ENCODE data around the gene VSTM2L.

The VSTM2L gene

GRCh38 chr20:37901654-37902503, 1.0 kb upstream of the VSTM2L start:
- H3K27me3 ChIP-seq (ENCODE audit: control insufficient read depth, insufficient read depth, low read length): no peaks in the 10 kb centered on the region
- H3K4me1 ChIP-seq (ENCODE audit: control insufficient read depth, insufficient read depth, low read length): no peaks in the 10 kb centered on the region
- WGBS (ENCODE audit: insufficient coverage, insufficient read length): no CpG with 5 or more reads among the region's 38 CpGs
- no peak overlapping the region for H3K27ac ChIP-seq (ENCODE audit: low read length)
- no peaks in the 10 kb centered on the region for H3K9me3 ChIP-seq (ENCODE audit: control insufficient read depth, insufficient read depth, low read length)
- DNase-seq (ENCODE audit: low read depth, low spot score): no peak
- H3K36me3 ChIP-seq (ENCODE audit: control insufficient read depth, insufficient read depth, low read length): no peaks in the 10 kb centered on the region
- H3K4me3 ChIP-seq (ENCODE audit: low read length): no peak overlapping the region

DNA sequence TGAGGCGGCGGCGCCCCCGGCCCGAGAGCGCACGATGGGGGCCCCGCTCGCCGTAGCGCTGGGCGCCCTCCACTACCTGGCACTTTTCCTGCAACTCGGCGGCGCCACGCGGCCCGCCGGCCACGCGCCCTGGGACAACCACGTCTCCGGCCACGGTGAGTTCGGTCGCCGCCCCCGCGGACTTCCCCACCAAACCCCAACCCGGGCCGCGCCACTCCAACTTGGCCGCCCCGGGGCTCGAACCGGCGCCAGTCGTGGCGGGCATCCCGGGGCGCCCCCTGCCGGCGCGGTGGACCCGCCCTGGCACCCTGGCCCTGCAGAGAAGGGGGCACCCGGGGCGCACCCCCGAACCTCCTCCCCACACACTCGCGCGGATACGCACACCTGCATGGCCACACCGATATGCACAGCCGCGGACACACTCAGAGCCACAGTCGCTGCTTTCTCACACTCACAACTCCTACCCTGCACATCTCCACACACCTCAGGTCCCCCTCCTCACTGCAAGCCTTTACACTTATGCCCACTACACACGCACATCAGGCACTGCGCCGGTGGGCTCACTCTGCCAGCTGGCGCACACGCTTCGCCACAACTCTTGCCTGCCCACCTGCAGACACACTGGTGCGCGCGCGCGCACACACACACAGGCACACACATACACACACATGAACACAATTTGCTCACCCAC, 535 bp downstream of the VSTM2L start:
- no peak for DNase-seq (ENCODE audit: low read depth, low spot score)
- no peaks in the 10 kb centered on the region for H3K36me3 ChIP-seq (ENCODE audit: control insufficient read depth, insufficient read depth, low read length)
- no peaks in the 10 kb centered on the region for H3K9me3 ChIP-seq (ENCODE audit: control insufficient read depth, insufficient read depth, low read length)
- no CpG with 5 or more reads among the region's 67 CpGs for WGBS (ENCODE audit: insufficient coverage, insufficient read length)
- H3K4me3 ChIP-seq (ENCODE audit: low read length): peak overlapping the region; percentile 55; the same call in 1 of the 2 replicates
- no peak overlapping the region for H3K27ac ChIP-seq (ENCODE audit: low read length)
- H3K4me1 ChIP-seq (ENCODE audit: control insufficient read depth, insufficient read depth, low read length): no peaks in the 10 kb centered on the region
- H3K27me3 ChIP-seq (ENCODE audit: control insufficient read depth, insufficient read depth, low read length): no peaks in the 10 kb centered on the region

- Histone ChIP-seq H3K4me1 (ENCODE audit: control insufficient read depth, insufficient read depth, low read length) (no peaks in the 10 kb centered on the region), H3K36me3 (ENCODE audit: control insufficient read depth, insufficient read depth, low read length) (no peaks in the 10 kb centered on the region), H3K4me3 (ENCODE audit: low read length) (no peak overlapping the region), H3K9me3 (ENCODE audit: control insufficient read depth, insufficient read depth, low read length) (no peaks in the 10 kb centered on the region), H3K27ac (ENCODE audit: low read length) (no peak overlapping the region), H3K27me3 (ENCODE audit: control insufficient read depth, insufficient read depth, low read length) (no peaks in the 10 kb centered on the region)
- no CpG with 5 or more reads among the region's 12 CpGs for WGBS (ENCODE audit: insufficient coverage, insufficient read length)
- no peak for DNase-seq (ENCODE audit: low read depth, low spot score)
Measured at GRCh38 chr20:37904008-37904642, 1.2 kb downstream of the VSTM2L start.

GRCh38 chr20:37904845-37905373, 2.0 kb downstream of the VSTM2L start:
- no peaks in the 10 kb centered on the region for H3K27me3 ChIP-seq (ENCODE audit: control insufficient read depth, insufficient read depth, low read length)
- H3K4me1 ChIP-seq (ENCODE audit: control insufficient read depth, insufficient read depth, low read length): no peaks in the 10 kb centered on the region

GRCh38 chr20:37905671-37906613, 3.0 kb downstream of the VSTM2L start:
- no peak for DNase-seq (ENCODE audit: low read depth, low spot score)

More at GRCh38 chr20:37904845-37905373, 2.0 kb downstream of the VSTM2L start:
- Histone ChIP-seq H3K4me3 (ENCODE audit: low read length) (no peak overlapping the region), H3K27ac (ENCODE audit: low read length) (no peak overlapping the region), H3K36me3 (ENCODE audit: control insufficient read depth, insufficient read depth, low read length) (no peaks in the 10 kb centered on the region), H3K9me3 (ENCODE audit: control insufficient read depth, insufficient read depth, low read length) (no peaks in the 10 kb centered on the region)
- WGBS (ENCODE audit: insufficient coverage, insufficient read length): no CpG with 5 or more reads among the region's 8 CpGs
- DNase-seq (ENCODE audit: low read depth, low spot score): no peak

DNA sequence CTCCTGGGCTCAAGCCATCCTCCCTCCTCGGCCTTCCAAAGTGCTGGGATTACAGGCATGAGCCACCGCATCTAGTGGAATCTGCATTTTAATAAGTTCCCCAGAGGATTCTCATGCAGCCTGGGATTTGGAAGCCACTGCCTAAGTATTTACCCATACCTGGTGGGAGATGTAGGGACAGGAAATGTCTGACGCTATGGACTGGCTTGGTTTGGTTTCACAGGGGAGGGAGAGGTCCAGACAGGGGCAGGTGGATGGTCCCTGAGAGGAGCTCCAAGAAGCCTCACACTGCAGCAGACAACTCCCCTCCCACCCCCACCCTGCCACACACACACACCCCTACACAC, 4.4 kb downstream of the VSTM2L start:
- no peak overlapping the region for H3K27ac ChIP-seq (ENCODE audit: low read length)
- WGBS (ENCODE audit: insufficient coverage, insufficient read length): no CpG with 5 or more reads among the region's 3 CpGs
- DNase-seq (ENCODE audit: low read depth, low spot score): no peak
- peaks cover 1% of the 10 kb centered on the region; the same call in 1 of the 2 replicates for H3K4me1 ChIP-seq (ENCODE audit: control insufficient read depth, insufficient read depth, low read length)
- no peaks in the 10 kb centered on the region for H3K27me3 ChIP-seq (ENCODE audit: control insufficient read depth, insufficient read depth, low read length)
- H3K9me3 ChIP-seq (ENCODE audit: control insufficient read depth, insufficient read depth, low read length): no peaks in the 10 kb centered on the region
- no peaks in the 10 kb centered on the region for H3K36me3 ChIP-seq (ENCODE audit: control insufficient read depth, insufficient read depth, low read length)
- no peak overlapping the region for H3K4me3 ChIP-seq (ENCODE audit: low read length)

More at GRCh38 chr20:37905671-37906613, 3.0 kb downstream of the VSTM2L start:
- H3K36me3 ChIP-seq (ENCODE audit: control insufficient read depth, insufficient read depth, low read length): no peaks in the 10 kb centered on the region
- no CpG with 5 or more reads among the region's 16 CpGs for WGBS (ENCODE audit: insufficient coverage, insufficient read length)
- no peaks in the 10 kb centered on the region for H3K4me1 ChIP-seq (ENCODE audit: control insufficient read depth, insufficient read depth, low read length)
- no peaks in the 10 kb centered on the region for H3K27me3 ChIP-seq (ENCODE audit: control insufficient read depth, insufficient read depth, low read length)
- no peak overlapping the region for H3K4me3 ChIP-seq (ENCODE audit: low read length)
- H3K27ac ChIP-seq (ENCODE audit: low read length): no peak overlapping the region
- no peaks in the 10 kb centered on the region for H3K9me3 ChIP-seq (ENCODE audit: control insufficient read depth, insufficient read depth, low read length)

- Histone ChIP-seq H3K36me3 (ENCODE audit: control insufficient read depth, insufficient read depth, low read length) (no peaks in the 10 kb centered on the region), H3K27me3 (ENCODE audit: control insufficient read depth, insufficient read depth, low read length) (no peaks in the 10 kb centered on the region), H3K27ac (ENCODE audit: low read length) (no peak overlapping the region), H3K4me1 (ENCODE audit: control insufficient read depth, insufficient read depth, low read length) (peaks cover 3% of the 10 kb centered on the region; the same call in 1 of the 2 replicates), H3K4me3 (ENCODE audit: low read length) (no peak overlapping the region), H3K9me3 (ENCODE audit: control insufficient read depth, insufficient read depth, low read length) (no peaks in the 10 kb centered on the region)
- no CpG with 5 or more reads among the region's 17 CpGs for WGBS (ENCODE audit: insufficient coverage, insufficient read length)
- no peak for DNase-seq (ENCODE audit: low read depth, low spot score)
Measured at GRCh38 chr20:37907677-37908401, 4.9 kb downstream of the VSTM2L start.

DNA sequence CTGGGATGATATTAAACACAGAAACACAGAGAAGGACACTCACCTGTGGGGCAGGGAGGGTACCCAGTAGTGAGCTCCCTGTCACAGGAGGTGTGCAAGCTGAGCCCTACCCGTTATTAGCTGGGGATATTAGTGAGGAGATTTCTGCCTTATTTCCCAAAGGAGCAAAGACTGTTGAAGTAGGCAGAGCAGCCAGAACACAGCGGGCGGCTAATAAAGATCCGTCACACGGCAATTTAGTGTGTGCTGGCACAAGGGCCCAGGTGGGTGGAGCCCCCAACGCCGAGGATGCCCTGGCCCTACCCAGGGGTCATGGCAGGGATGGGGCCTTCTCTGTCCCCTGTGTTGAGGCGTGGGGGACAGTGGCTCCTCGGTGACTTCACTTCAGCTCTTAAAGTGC, 8.3 kb downstream of the VSTM2L start:
- Histone ChIP-seq H3K27me3 (ENCODE audit: control insufficient read depth, insufficient read depth, low read length) (no peaks in the 10 kb centered on the region), H3K4me3 (ENCODE audit: low read length) (no peak overlapping the region), H3K27ac (ENCODE audit: low read length) (no peak overlapping the region), H3K9me3 (ENCODE audit: control insufficient read depth, insufficient read depth, low read length) (no peaks in the 10 kb centered on the region), H3K36me3 (ENCODE audit: control insufficient read depth, insufficient read depth, low read length) (no peaks in the 10 kb centered on the region), H3K4me1 (ENCODE audit: control insufficient read depth, insufficient read depth, low read length) (peaks cover 8% of the 10 kb centered on the region; the same call in 1 of the 2 replicates)
- no CpG with 5 or more reads among the region's 9 CpGs for WGBS (ENCODE audit: insufficient coverage, insufficient read length)
- DNase-seq (ENCODE audit: low read depth, low spot score): no peak

DNA sequence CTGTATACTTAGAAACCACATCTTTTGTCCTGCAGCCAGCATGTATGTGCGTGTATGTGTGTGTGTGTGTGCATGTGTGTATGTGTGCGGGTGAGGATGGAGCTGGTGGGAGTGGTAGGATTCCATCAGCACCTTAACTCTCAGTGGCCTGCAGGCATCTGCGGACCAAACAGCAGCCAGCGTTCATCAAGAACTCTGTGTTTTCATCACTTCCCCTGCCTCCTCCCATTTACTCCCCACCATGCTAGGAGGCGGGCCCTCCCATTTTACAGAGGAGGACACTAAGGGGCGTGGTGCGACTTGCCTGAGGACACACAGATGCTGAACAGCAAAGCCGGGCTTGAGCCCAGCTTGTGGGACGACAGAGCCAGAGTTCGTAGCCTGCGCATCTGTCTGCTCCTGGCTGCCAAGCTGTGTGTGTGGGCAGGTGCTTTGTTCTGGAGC, 8.9 kb downstream of the VSTM2L start:
- no CpG with 5 or more reads among the region's 11 CpGs for WGBS (ENCODE audit: insufficient coverage, insufficient read length)
- Histone ChIP-seq H3K9me3 (ENCODE audit: control insufficient read depth, insufficient read depth, low read length) (no peaks in the 10 kb centered on the region), H3K27me3 (ENCODE audit: control insufficient read depth, insufficient read depth, low read length) (no peaks in the 10 kb centered on the region), H3K4me1 (ENCODE audit: control insufficient read depth, insufficient read depth, low read length) (peaks cover 8% of the 10 kb centered on the region; the same call in 1 of the 2 replicates), H3K27ac (ENCODE audit: low read length) (no peak overlapping the region), H3K4me3 (ENCODE audit: low read length) (no peak overlapping the region), H3K36me3 (ENCODE audit: control insufficient read depth, insufficient read depth, low read length) (no peaks in the 10 kb centered on the region)
- DNase-seq (ENCODE audit: low read depth, low spot score): no peak

Data from iPS DF 6.9 (cell line).